HG02852 (cell line): ENCODE data around the gene STPG2.

Experiments used
- ATAC-seq: cut with Tn5 transposase; IDR thresholded peaks from one replicate; pipeline ENCODE4 v1.9.1; 2021; ENCODE audit warnings: mild to moderate bottlenecking, moderate library complexity; ENCODE audit not compliant: unreplicated experiment

Gene STPG2

GRCh38 chr4:97845758-97846157, 297.5 kb downstream of the STPG2 start:
- ATAC-seq = no peak

DNA sequence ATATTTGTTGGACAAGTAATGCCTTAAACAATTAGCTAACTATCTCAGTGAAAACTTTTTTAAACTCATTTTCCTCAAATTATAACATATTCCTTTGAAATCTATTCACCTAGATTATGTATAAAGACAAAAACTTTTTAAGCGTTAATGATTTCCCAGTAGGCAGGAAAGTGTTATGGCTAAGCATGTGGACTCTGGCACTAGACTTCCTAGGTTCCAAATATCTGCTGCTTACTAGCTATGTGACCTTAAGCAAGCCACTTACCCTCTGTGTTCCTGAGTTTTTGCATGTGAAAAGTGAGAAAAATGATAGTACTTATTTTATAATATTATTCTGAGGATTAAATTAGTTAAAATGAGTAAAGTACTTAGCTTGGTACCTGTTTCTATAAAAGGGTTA, 301.8 kb downstream of the STPG2 start:
- ATAC-seq = no peak

DNA sequence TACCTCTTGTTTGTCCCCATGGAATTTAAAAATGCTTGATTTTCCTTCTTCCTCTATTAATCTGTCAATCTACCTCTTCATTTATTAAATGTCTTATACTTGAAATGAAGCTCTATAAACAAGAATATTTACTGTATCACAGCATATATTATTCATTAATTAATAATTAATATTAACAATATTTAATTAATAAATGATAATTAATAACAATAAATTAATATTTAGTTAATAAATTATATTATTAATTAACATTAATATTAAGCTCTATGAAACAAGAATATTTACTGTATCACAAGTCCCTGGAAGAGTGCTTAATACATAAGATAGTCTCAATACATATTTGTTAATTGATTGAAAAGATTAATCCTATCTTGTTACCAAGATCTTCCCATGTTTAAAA, 306.6 kb downstream of the STPG2 start:
- no peak for ATAC-seq

DNA sequence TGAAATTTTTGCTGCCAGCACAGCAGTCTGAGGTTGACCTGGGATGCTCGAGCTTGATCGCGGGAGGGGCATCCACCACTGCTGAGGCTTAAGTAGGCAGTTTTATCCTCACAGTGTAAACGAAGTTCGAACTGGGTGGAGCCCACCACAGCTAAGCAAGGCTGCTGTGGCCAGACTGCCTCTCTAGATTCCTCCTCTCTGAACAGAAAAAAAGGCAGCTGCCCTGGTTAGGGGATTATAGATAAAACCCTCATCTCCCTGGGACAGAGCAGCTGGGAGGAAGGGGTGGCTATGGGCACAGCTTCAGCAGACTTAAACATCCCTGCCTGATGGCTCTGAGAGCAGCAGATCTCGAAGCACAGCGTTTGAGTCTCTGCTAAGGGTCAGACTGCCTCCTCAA, 314.6 kb downstream of the STPG2 start:
- ATAC-seq = no peak

DNA sequence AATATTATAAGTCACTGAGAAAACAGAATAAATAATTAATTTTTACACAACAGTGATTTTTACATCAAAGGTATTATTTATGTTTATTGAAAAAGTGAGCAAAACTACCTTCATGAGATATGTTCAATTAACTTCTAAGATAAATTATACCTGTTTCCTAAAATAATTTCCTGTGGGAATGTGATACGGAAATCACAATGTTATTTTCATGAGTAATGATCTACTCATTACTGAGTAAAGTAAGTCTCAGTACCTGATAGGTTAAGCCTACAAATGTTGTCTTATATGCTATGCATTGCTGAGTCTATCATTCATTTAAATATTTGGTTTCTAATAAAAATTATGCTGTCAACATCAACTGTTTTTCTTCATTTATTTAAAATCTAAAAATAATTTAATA, 324.0 kb downstream of the STPG2 start:
- ATAC-seq = no peak

DNA sequence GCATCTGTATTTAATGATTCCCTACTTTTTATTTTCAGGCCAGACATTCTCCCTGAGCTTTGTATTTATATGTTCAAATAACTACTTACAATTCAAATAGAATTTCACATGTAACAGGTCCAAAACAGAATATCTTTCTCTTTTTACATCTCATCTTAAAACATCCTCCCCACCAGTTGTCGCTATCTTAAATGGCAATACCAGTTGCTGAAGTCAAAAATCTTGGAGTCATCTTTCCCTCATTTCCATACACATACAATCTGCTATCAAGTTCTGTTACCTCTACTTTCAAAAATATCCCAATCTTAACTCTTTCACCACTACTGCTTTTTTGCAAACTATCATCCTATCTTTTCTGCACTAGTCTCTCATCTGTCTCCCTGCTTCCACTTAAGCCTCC, 330.5 kb downstream of the STPG2 start:
- ATAC-seq = no peak

- ATAC-seq = no peak
Observed at GRCh38 chr4:97786306-97786920, 356.9 kb downstream of the STPG2 start.

DNA sequence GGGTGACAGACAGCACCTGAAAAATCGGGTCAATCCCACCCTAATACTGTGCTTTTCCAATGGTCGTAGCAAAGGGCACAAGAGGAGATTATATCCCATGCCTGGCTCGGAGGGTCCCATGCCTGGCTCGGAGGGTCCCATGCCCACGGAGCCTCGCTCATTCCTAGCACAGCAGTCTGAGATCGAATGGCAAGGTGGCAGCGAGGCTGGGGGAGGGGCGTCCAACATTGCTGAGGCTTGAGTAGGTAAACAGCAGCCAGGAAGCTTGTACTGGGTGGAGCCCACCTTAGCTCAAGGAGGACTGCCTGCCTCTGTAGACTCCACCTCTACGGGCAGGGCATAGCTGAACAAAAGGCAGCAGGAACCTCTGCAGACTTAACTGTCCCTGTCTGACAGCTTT, 365.1 kb downstream of the STPG2 start:
- ATAC-seq = no peak

GRCh38 chr4:97774347-97774989, 368.8 kb downstream of the STPG2 start:
- ATAC-seq = no peak

DNA sequence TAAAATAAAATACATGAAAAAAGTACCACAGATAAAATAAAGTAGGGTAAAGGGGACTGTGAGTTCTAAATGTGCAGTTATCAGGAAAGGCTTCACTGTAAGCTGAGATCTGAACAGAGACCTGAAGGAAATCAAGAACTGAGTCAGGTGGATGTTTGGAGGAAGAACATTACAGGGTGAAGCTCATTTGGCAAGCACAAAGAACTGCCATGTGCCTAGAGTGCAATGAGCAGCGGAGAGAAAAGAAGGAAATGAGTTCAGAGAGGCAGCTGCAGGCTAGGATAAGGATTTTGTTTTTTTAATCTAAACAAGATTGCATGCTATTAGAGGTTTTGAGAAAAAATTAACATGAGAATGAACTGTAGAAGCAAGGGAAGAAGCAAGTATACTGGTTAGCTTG, 373.1 kb downstream of the STPG2 start:
- ATAC-seq = no peak

DNA sequence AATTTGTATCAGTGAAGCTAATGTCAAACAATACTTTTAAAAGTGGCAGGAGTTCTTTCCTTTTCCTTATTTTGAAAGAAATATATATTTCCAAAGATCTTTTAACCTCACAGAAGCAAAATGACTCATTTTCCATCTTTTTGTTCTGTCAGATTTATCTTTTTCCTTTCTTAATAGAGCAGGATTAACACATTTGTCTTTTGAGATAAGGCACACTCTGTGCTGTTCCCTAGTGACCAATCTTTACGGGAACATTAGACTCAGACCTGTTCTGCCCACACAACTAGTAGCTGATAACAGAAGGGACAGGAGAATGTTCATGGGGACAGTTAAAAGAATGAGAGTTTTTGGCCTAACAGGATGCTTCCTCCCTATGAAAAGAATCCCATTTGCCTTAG, 381.2 kb downstream of the STPG2 start:
- ATAC-seq = no peak

DNA sequence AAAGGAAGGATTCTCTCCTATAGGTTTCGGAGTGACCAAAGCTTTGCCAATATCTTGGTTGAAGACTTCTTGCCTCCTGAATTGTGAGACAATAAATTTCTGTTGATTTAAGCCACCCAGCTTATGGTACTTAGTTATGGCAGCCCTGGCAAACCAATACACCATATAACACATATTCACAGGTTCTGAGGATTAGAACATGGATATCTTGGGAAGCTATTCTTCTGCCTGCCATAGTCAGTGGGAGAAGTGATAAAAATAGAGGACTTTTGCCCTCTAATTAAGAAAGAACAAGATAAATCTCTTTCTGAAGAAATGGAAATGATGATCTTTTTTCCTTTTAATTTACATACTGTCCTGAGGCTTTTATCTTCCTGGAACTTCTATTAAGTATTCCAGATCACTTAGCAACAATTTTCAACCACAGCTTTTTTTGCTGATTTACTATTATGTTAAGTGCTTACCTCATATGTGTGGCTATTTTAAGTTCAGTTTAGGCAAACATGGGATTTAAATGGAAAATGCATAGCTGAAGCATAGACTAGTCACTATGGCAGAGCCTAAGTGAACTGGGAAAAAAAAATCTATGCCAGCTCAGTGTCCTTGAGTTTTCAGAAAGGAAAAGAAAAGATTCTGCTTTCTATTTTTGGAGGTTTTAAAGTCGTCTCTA, 381.7 kb downstream of the STPG2 start:
- no peak for ATAC-seq

DNA sequence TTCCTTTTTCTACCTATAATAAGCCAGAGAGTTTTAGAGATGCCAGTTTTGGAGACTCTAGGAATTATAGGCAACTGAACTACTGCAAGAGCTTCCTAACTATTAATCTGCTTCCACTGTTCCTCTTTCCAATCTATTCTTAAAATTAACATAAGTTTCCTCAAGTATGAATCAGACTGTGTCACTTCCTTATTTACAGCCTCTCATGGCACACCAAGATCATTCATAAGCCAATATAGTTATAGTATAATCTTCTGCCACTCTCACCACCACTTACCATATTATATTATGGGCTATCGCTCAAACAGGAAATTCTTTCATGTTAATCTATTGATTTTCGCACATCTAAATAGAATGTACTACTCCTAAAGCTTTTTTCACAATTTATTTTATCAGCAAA, 383.5 kb downstream of the STPG2 start:
- ATAC-seq = no peak

GRCh38 chr4:97752599-97752998, 390.7 kb downstream of the STPG2 start:
- ATAC-seq = no peak

GRCh38 chr4:97747945-97748344, 395.3 kb downstream of the STPG2 start:
- peak; percentile 69 for ATAC-seq

GRCh38 chr4:97720869-97721432, 422.3 kb downstream of the STPG2 start:
- no peak for ATAC-seq

GRCh38 chr4:97691111-97691605, 452.1 kb downstream of the STPG2 start:
- no peak for ATAC-seq

- ATAC-seq = no peak
Observed at GRCh38 chr4:97670703-97671269, 472.5 kb downstream of the STPG2 start.

DNA sequence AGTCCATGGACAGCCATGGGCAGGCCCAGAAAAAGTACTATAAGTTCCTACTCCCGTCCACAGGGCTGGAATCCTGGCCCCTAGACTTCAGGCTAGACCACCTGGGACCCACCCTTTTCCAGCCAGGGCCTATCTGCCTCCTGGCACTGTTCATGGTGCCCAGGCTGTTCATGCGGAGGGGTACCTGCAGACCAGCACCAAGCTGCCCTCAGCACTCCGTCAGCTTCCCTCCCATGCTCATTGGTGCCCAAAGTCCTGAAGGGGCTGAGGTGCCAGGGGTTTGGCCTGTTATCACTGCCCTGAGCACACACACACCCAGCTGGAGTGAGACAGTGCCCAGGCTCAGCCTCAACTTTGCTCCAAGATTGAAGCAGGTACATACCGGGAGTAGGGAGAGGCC, 477.7 kb downstream of the STPG2 start:
- no peak for ATAC-seq

DNA sequence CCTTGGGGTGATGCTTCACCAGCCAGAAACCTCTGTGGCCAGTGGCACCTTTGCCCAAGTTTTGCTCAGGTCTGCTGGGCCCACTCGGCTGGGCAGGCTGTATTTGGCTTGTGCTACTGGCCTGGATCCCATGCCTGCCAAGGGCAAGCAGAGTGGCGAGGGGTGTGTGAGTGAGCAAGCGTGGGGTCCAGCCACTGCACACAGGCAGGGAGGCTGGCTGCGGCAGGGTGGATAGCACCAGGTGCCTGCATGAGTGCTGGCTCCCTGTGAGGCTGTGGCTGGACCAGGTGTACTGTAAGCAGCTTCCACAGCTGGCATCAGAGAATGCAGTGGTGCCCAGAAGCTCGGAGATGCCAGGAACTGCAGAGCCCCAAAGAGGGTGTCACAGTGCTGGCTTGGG, 478.5 kb downstream of the STPG2 start:
- no peak for ATAC-seq

DNA sequence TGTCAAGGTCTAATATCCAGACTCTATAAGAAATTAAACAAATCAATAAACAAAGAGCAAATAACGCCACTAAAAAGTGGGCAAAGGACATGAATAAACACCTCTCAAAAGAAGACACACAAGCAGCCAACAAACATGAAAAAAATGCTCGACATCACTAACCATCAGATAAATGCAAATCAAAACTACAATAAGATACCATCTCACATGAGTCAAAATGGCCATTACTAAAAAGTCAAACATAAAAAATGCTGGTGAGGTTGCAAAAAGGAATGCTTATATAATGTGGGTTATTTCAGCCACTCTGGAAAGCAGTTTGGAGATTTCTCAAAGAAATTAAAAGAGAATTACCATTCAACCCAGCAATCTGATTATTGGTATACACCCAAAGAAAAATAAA, 481.1 kb downstream of the STPG2 start:
- no peak for ATAC-seq
